SIG-M5 (cell line): ENCODE measurements around the gene ACAP2.
"Not testable (repeated sequence)": the region's sequence is repeated elsewhere in the genome, so short reads cannot be mapped to it uniquely, and the experiment has no call there.

Experiments used
- DNase-seq: peaks from one replicate; lab custom pipeline; 2025; lab: John Stamatoyannopoulos, UW

ACAP2 gene

GRCh38 chr3:195443391-195443989 is 670 bp upstream of the ACAP2 start:
- no peak for DNase-seq

GRCh38 chr3:195441992-195442572 is 738 bp downstream of the ACAP2 start:
- DNase-seq, result peak; percentile 49

- no peak for DNase-seq
Measured at GRCh38 chr3:195441476-195441991, 1.3 kb downstream of the ACAP2 start.

DNA sequence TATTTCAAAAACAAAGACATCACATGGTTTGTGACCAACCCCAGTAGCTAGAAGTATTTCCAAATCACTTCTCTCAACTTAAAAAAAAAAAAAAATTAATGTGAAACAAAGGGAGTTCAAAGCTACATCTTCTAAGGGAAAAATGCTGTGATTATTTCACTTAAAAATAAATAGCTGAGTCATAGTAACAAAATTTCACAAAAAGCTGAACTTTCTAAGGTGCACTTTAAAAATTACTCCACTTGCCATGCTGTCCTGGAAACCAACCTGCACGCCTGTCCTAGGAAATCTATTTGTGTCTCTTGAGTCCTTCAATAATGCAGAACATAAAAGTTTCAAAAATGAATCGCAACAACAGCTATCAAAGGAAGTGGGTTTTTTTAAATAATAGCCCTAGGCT is 1.8 kb downstream of the ACAP2 start:
- no peak for DNase-seq

- no peak for DNase-seq
Measured at GRCh38 chr3:195440379-195440778, 2.4 kb downstream of the ACAP2 start.

GRCh38 chr3:195438371-195438770 is 4.4 kb downstream of the ACAP2 start:
- DNase-seq, result no peak

- no peak for DNase-seq
Measured at GRCh38 chr3:195425849-195426248, 17.0 kb downstream of the ACAP2 start.

- DNase-seq, result no peak
Measured at GRCh38 chr3:195423818-195424217, 19.0 kb downstream of the ACAP2 start.

DNA sequence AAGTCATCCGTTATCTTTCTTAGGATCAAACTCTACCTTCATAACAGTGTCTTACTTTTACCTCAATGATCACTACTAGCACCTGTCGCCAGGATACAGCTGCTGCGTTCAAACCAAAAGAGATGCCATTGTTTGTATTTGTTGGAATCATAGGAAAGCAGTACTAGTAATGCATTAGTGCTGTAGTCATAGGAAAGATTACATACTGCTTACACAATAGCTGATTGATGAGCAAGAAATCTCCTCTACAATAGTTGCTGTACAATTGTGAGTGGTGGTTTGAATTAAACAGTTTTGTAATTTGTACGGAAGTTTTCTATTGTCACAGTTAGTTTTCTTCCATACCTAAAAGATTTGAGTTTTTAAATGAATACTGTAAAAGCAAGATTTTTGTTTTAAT is 21.4 kb downstream of the ACAP2 start:
- DNase-seq, result no peak

DNA sequence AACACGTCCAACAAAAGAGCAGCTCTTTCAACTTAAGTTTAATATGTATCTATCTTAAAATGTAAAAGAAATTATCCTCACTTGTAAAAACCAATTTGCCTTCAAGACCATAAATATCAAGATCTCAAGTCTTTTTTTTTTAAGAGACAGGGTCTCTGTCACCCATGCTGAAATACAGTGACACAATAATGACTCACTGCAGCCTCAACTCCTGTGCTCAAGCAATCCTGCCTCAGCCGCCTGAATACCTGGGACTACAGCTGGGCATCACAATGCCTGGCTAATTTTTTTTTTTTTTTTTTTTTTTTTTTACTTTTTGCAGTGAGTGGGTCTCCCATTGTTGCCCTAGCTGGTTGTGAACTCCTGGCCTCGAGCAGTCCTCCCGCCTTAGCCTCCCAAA is 26.0 kb downstream of the ACAP2 start:
- DNase-seq, result no peak

DNA sequence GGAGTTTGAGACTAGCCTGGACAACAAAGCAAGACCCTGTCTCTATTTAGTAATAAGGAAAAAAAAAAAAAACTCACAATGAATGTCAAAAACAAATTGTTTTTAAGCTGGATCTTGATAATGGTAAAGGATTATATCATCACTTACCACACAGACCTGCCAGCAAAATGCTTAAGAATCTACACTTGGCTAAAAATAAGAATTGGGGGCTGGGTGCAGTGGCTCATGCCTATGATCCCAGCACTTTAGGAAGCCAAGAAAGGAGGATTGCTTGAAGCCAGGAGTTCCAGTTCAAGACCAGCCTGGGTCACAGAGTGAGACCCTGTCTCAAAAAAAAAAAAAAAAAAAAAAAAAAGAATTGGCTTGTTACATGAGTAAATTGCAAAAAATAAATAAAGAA is 31.0 kb downstream of the ACAP2 start:
- no peak for DNase-seq

DNA sequence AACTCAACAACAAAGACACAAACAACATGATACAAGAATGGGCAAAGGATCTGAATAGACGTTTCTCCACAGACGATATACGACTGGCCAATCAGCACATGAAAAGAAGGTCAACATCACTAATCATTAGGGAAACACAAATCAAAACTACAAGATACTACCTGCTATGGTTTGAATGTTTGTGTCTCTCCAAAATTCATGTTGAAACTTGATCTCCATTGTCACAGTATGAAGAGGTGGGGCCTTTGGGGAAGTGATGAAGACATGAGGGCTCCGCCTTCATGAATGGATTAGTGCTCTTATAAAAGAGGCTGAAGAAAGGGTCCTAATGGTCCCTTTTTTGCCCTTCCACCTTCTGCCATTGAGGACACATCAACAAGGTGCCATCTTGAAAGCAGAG is 32.3 kb downstream of the ACAP2 start:
- DNase-seq, result no peak

GRCh38 chr3:195407531-195408409 is 35.0 kb downstream of the ACAP2 start:
- no peak for DNase-seq

DNA sequence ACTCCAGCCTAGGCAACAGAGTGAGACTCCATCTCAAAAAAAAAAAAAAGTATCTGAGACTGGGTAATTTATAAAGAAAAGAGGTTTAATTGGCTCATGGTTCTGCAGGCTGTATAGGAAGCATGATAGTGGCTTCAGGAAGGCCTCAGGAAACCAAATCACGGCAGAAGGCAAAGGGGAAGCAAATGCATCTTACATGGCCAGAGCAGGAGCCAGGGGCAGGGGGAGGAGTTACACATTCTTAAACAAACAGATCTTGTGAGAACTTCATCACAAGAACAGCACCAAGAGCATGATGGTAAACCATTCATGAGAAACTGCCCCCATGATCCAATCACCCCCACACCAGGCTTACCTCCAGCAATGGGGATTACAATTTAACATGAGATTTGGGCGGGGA is 37.2 kb downstream of the ACAP2 start:
- no peak for DNase-seq

- DNase-seq, result no peak
Measured at GRCh38 chr3:195403841-195404408, 38.9 kb downstream of the ACAP2 start.

DNA sequence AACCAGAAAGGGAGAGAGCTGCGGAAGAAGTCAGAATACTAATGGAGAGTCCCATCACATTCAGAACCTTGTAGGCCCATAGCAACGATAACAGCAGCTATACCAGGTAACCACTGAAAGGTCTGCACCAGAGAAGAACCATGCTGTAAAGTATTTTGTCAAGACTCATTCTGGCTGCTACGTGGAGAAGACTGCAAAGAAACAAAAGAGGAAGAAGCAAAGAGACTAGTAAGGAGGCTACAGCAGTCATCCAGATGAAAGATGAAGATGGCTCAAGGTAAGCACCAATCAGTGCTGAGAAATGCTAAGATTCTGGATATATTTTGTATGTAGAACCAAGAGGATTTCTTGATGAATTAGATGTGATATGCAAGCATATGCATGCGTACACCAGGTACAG is 39.6 kb downstream of the ACAP2 start:
- DNase-seq, result no peak

DNA sequence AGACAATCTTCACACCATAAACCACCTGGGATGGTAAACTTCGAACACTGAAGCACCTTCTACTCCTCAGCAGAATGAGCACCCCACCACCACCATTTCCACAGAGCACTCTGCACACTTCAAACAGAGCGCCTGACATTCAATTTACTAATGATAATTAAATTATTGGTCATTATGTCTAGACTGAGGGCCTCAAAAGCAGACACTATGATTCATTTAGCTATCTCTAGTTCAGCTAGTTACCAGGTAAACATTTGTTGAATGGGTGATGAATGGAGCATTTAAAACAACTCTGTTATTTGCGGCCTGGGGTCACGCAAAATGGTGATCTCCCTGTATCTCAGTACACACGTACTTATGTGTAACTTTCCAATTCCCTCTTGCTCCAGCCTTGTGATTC is 40.9 kb downstream of the ACAP2 start:
- DNase-seq, result no peak

DNA sequence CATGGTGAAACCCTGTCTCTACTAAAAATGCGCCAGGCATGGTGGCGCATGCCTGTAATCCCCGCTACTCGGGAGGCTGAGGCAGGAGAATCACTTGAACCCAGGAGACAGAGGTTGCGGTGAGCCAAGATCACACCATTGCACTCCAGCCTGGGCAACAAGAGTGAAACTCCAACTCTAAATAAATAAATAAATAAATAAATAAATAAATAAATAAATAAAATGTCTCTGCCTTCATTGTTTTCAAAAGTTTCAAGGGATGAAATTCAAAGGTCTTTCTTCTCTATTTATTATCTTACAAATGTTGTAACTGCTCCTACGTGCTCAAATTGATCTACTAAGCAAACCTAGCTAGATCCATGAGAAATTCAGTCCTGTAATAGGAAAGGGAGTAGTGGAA is 44.4 kb downstream of the ACAP2 start:
- DNase-seq, result not testable (repeated sequence)

DNA sequence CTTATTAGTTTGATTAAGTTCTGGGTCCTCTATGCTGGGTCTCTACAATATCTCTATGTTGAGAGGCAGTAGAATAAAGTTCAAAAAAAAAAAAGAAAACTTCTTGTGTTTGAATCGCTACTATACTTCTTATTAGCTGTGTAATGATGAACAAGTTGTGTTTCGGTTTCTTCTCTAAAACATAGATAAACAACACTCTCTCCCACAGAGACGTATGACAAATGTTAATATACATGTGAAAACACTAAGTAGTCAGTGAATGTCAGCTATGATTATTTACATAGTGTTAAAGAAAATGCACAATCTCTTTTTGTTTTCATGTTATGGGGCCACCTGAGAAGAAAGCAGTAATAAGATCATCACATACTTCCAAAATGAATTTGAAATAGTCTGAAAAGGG is 45.3 kb downstream of the ACAP2 start:
- DNase-seq, result no peak

DNA sequence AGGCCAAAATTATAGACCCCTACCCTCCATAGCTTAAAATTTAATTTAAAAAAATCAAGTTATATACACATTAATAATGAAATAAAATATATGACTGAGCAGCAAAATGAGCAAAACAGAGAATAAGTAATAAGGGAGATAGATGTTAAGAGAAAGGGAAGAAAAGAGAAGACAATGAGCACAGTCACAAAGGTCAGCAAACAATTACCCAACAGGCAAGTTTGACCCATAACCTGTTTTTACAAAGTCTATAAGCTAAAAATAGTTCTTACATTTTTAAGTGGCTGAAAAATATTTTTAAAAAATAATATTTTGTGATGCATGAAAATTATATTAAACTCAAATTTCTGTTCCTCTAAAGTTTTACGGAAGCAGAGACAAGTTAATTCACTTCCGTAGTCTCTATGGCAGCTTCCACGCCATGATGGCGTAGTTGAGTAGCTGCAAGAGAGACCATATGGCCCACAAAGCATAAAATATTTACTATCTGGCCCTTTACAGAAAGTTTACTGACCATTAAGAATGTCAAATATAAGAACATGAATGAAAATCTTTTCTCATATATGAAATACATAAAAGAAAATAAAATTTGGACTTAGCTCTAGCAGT is 47.5 kb downstream of the ACAP2 start:
- no peak for DNase-seq

- no peak for DNase-seq
Measured at GRCh38 chr3:195394700-195395099, 48.1 kb downstream of the ACAP2 start.

DNA sequence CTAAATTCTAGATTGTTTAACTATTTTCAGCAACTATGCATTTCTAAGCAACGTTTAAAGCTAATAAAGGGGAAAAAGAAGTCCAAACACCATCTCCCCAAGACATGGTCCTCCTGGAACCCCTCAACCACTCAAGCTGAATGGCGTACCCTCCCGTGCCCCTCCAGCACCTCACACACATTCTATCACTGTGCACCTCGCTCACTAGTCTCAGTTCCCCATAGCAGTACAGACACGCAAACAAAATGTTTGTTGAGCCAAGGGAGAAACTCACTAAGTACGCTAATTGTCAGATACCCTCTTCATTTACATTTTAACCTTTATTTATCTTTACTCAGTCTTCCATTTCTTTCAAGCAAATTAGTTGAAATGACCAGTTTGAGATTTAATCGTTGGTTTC is 48.8 kb downstream of the ACAP2 start:
- DNase-seq, result no peak
